Neural cell (in vitro differentiated cells): ENCODE data around the gene COLGALT1.

Source experiments
- EZH2 ChIP-seq: fragments of 200-600, 300-800 bp; shearing (Covaris generic), sonication (generic); IDR thresholded peaks from 2 replicates; pipeline ENCODE4 v1.6.1; 2014; ENCODE audit warnings: antibody characterized with exemption, low read length, borderline replicate concordance, mild to moderate bottlenecking; ENCODE audit not compliant: insufficient read depth, poor library complexity, severe bottlenecking
- POLR2AphosphoS5 ChIP-seq: IDR thresholded peaks from 2 replicates; pipeline ENCODE4 v1.6.1; 2012

DNA sequence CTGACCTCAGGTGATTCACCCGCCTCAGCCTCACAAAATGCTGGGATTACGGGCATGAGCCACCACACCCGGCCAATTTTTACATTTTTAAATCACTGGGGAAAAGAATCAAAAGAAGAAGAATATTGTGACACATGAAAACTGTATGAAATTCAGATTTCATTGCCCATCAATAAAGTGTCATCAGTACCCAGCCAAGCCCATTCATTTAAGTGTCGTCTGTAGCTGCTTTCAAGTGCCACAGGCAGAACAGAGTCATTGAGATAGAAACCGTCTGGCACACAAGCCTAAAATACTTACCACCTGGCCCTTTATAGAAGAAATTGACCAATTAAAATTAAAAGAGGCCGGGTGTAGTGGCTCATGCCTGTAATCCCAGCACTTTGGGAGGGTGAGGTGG is 15.3 kb downstream of the COLGALT1 start:
- TF ChIP-seq EZH2 (no peak), POLR2AphosphoS5 (no peak)
